PC-3 (cell line): ENCODE data around the gene CNPY4. TPM values are rescaled to one million over a fixed set of nuclear protein-coding genes. Genes with fewer than 3 reads are reported as not detected.

Experiments
- ATAC-seq: fragments of 200-7000 bp; cut with Tn5 transposase; 2 replicates; pipeline ENCODE4 v1.9.1; 2020; ENCODE audit warnings: mild to moderate bottlenecking, moderate library complexity
- BruUV-seq: library from RNA; stranded (reverse); fragments of 400-500 nt; replicated peaks from 2 replicates; lab custom pipeline; 2021; lab: Mats Ljungman, UMichigan
- CTCF ChIA-PET: fragments of 300-600 bp; sonication (Branson Sonifier 250); formaldehyde crosslinking; loops from one replicate; lab custom pipeline; 2022; ENCODE audit warnings: antibody characterized with exemption; lab: Charles Lee
- POLR2A ChIA-PET: fragments of 300-600 bp; sonication (Branson Sonifier 250); formaldehyde crosslinking; loops from one replicate; lab custom pipeline; 2022; ENCODE audit warnings: antibody characterized with exemption; ENCODE audit not compliant: unreplicated experiment; lab: Charles Lee
- DNase-seq: peaks from one replicate; pipeline ENCODE4 v3.0.0-alpha.2; 2015
- H2AFZ ChIP-seq: fragments of 300-600 bp; sonication (generic); 2 replicates; pipeline ENCODE4 v1.6.0; 2016; ENCODE audit warnings: antibody characterized with exemption, low read length
- H3F3A ChIP-seq: fragments of 300-600 bp; sonication (generic); one replicate; pipeline ENCODE4 v1.6.0; 2017; ENCODE audit warnings: antibody characterized with exemption, low read length, control low read depth, mild to moderate bottlenecking; ENCODE audit not compliant: unreplicated experiment
- H3K27ac ChIP-seq: fragments of 300-600 bp; sonication (generic); 2 replicates; pipeline ENCODE4 v1.5.1; 2016; ENCODE audit warnings: mild to moderate bottlenecking, low read length
- H3K27me3 ChIP-seq: fragments of 300-600 bp; sonication (generic); 2 replicates; pipeline ENCODE4 v1.6.1; 2016; ENCODE audit warnings: low read length, mixed read lengths
- H3K36me3 ChIP-seq: fragments of 300-600 bp; sonication (generic); 2 replicates; pipeline ENCODE4 v1.6.1; 2016; ENCODE audit warnings: low read depth, mixed run types, low read length, mixed read lengths
- H3K4me1 ChIP-seq: fragments of 300-600 bp; sonication (generic); 2 replicates; pipeline ENCODE4 v1.5.1; 2016; ENCODE audit warnings: low read length; ENCODE audit not compliant: insufficient read depth
- H3K4me2 ChIP-seq: fragments of 300-600 bp; sonication (generic); 2 replicates; pipeline ENCODE4 v1.6.0; 2016; ENCODE audit warnings: low read length
- H3K4me3 ChIP-seq: fragments of 300-600 bp; sonication (generic); 2 replicates; pipeline ENCODE4 v1.5.1; 2016; ENCODE audit warnings: mild to moderate bottlenecking, low read length, mixed read lengths
- H3K79me2 ChIP-seq: fragments of 300-600 bp; sonication (generic); 2 replicates; pipeline ENCODE4 v1.6.1; 2017; ENCODE audit warnings: low read length, mixed read lengths
- H3K9ac ChIP-seq: fragments of 300-600 bp; sonication (generic); 2 replicates; pipeline ENCODE4 v1.6.0; 2016; ENCODE audit warnings: mild to moderate bottlenecking, low read length
- H3K9me2 ChIP-seq: fragments of 300-600 bp; sonication (generic); replicated peaks from 2 replicates; pipeline ENCODE4 v1.6.1; 2016; ENCODE audit warnings: mixed run types, low read length, mixed read lengths
- H3K9me3 ChIP-seq: fragments of 300-600 bp; sonication (generic); 2 replicates; pipeline ENCODE4 v1.6.1; 2016; ENCODE audit warnings: low read length, mixed read lengths
- H4K20me1 ChIP-seq: fragments of 300-600 bp; sonication (generic); 2 replicates; pipeline ENCODE4 v1.6.1; 2016; ENCODE audit warnings: low read length, mixed read lengths
- CTCF ChIP-seq: fragments of 300-600 bp; sonication (generic); conservative IDR thresholded peaks from 2 replicates; pipeline ENCODE4 v1.5.1; 2017; ENCODE audit warnings: antibody characterized with exemption, low read depth, mild to moderate bottlenecking, low read length
- EZH2 ChIP-seq: fragments of 300-600 bp; sonication (generic); IDR thresholded peaks from one replicate; pipeline ENCODE4 v1.6.1; 2017; ENCODE audit warnings: antibody characterized with exemption, mild to moderate bottlenecking, low read length; ENCODE audit not compliant: unreplicated experiment
- EZH2phosphoT487 ChIP-seq: fragments of 300-600 bp; sonication (generic); IDR thresholded peaks from 2 replicates; pipeline ENCODE4 v1.6.1; 2018; ENCODE audit warnings: mild to moderate bottlenecking, antibody characterized with exemption, low read length, borderline replicate concordance
- intact Hi-C: fragments of 100-400 bp; cut with micrococcal nuclease; formaldehyde crosslinking; loops from 2 replicates; pipeline ENCODE4 v1.9.0; 2023
- total RNA-seq: library from RNA; depleted of rRNA; stranded (reverse); fragments of >200 nt; gene quantifications from 2 replicates; pipeline ENCODE4 v1.2.3, GENCODE V29; 2014

The CNPY4 gene
- total RNA-seq, 1 experiment from 2014 or later = 7.5 TPM

DNA sequence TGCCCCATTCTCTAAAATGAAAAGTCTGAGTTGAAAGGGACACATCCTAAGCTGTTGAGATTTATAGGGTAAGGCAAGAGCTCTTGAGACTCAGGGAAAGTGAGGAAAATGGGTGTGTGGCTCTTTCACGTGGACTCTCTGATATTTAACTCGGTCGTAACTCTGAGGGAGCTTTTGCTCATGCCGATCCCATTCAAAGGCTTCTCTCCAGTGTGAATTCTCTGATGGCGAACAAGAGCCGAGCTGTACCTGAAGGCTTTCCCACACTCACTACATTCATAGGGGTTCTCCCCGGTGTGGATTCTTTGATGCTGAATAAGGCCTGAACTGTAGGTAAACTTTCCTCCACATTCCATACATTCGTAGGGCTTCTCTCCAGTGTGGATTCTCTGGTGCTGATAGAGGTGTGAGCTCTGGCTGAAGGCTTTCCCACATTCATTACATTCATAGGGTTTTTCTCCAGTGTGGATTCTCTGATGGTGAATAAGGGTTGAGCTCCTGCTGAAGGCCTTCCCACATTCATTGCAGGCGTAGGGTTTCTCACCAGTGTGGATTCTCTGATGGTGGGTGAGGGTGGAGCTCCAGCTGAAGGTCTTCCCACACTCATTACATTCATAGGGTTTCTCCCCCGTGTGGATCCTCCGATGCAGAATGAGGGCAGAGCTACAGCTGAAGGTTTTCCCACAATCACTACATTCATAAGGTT is 48.3 kb upstream of the CNPY4 start:
- no peak for TF ChIP-seq EZH2
- TF ChIP-seq CTCF = no peak
- no peak for TF ChIP-seq EZH2phosphoT487
- Histone ChIP-seq H3K27ac (no peak overlapping the region), H3K9ac (no peak overlapping the region), H3K79me2 (no peaks in the 10 kb centered on the region), H3F3A (no peaks in the 10 kb centered on the region), H3K4me3 (no peak overlapping the region; the same call in 1 of the 2 replicates), H3K4me2 (no peak overlapping the region), H3K9me3 (peaks cover 18% of the 10 kb centered on the region), H3K36me3 (peaks cover 64% of the 10 kb centered on the region), H2AFZ (no peak overlapping the region), H3K4me1 (no peaks in the 10 kb centered on the region), H4K20me1 (no peaks in the 10 kb centered on the region), H3K9me2 (no peaks in the 10 kb centered on the region), H3K27me3 (no peaks in the 10 kb centered on the region)
- intact Hi-C loops = no loop called here
- POLR2A ChIA-PET = interaction anchor here (0.6 to 0.7 kb wide), 2 partner anchors 15 to 25 kb away, joined by 3 to 4 read pairs; no protein-coding TSS in a partner anchor
- no TSS peak for BruUV-seq
- ATAC-seq (no peak), DNase-seq (no peak)
- CTCF ChIA-PET = no interaction called here

DNA sequence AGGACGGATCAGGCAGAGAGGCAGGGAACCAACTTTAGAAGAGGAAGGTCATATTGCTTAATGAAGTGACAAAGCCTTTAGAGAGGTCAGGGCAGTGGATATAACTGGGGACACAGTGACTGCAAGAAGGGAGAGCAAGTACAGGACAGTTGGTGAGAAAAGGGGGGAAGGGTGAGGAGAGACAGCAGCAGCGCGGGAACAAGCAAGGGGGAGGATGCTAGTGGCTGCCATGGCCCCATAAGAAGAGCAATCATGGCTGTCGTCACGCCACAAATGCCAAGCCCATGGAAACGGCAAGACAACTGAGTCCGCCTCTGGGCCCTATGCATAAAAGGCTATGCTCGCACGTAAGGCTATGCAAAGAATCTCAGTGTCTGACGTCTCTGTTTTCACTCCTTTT is 47.0 kb upstream of the CNPY4 start:
- intact Hi-C loops = no loop called here
- no peaks in the 10 kb centered on the region for H3K27me3 ChIP-seq
- no peak for TF ChIP-seq CTCF
- TF ChIP-seq EZH2phosphoT487 = no peak
- no peak for TF ChIP-seq EZH2
- H3K9ac ChIP-seq = no peak overlapping the region
- peaks cover 6% of the 10 kb centered on the region for H3K79me2 ChIP-seq
- H3K36me3 ChIP-seq = peaks cover 74% of the 10 kb centered on the region
- no peak overlapping the region for H2AFZ ChIP-seq
- CTCF ChIA-PET = no interaction called here
- no peaks in the 10 kb centered on the region for H3F3A ChIP-seq
- no TSS peak for BruUV-seq
- H3K4me2 ChIP-seq = no peak overlapping the region
- POLR2A ChIA-PET = no interaction called here
- H3K4me1 ChIP-seq = no peaks in the 10 kb centered on the region
- no peaks in the 10 kb centered on the region for H3K9me2 ChIP-seq
- H3K4me3 ChIP-seq = no peak overlapping the region
- no peaks in the 10 kb centered on the region for H4K20me1 ChIP-seq
- DNase-seq (no peak), ATAC-seq (no peak)
- no peak overlapping the region for H3K27ac ChIP-seq
- peaks cover 18% of the 10 kb centered on the region for H3K9me3 ChIP-seq

DNA sequence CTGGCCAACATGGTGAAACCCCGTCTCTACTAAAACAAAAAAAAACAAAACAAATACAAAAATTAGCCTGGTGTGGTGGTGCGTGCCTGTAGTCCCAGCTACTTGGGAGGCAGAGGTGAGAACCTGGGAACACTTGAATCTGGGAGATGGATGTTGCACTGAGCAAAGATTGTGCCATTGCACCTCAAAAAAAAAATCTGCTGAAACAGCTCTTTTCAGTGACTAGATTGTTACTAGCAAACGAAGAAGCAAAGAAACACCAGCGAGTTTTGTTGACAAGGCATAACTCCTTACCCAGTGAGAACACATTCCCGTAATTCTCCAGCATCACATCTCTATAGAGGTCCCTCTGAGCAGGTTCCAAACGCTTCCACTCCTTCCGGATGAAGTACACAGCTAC is 44.6 kb upstream of the CNPY4 start:
- TF ChIP-seq EZH2phosphoT487 (no peak), CTCF (no peak), EZH2 (no peak)
- ChIA-PET POLR2A (no interaction called here), CTCF (interaction anchor here (0.6 kb wide), 1 partner anchor 142 kb away, joined by 3 read pairs; no protein-coding TSS in a partner anchor)

More for the DNA sequence above, 44.6 kb upstream of the CNPY4 start:
- Histone ChIP-seq H3K9ac (no peak overlapping the region), H4K20me1 (0 out of 2 replicates have a peak, but pooled peaks cover 6% of the 10 kb centered on the region), H3K4me2 (no peak overlapping the region), H3K9me3 (peaks cover 18% of the 10 kb centered on the region), H3K9me2 (no peaks in the 10 kb centered on the region), H3F3A (no peaks in the 10 kb centered on the region), H3K4me3 (no peak overlapping the region), H3K79me2 (peaks cover 29% of the 10 kb centered on the region), H2AFZ (no peak overlapping the region), H3K36me3 (peaks cover 86% of the 10 kb centered on the region), H3K27ac (no peak overlapping the region), H3K27me3 (no peaks in the 10 kb centered on the region), H3K4me1 (peaks cover under 1% of the 10 kb centered on the region)
- no TSS peak for BruUV-seq
- ATAC-seq = no peak
- DNase-seq = no peak
- intact Hi-C loops = no loop called here
